ENCODE measurements around the gene FUNDC2.
"Not testable (repeated sequence)": the region's sequence is repeated elsewhere in the genome, so short reads cannot be mapped to it uniquely, and the experiment has no call there.

The FUNDC2 gene, protein sequence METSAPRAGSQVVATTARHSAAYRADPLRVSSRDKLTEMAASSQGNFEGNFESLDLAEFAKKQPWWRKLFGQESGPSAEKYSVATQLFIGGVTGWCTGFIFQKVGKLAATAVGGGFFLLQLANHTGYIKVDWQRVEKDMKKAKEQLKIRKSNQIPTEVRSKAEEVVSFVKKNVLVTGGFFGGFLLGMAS

DNA sequence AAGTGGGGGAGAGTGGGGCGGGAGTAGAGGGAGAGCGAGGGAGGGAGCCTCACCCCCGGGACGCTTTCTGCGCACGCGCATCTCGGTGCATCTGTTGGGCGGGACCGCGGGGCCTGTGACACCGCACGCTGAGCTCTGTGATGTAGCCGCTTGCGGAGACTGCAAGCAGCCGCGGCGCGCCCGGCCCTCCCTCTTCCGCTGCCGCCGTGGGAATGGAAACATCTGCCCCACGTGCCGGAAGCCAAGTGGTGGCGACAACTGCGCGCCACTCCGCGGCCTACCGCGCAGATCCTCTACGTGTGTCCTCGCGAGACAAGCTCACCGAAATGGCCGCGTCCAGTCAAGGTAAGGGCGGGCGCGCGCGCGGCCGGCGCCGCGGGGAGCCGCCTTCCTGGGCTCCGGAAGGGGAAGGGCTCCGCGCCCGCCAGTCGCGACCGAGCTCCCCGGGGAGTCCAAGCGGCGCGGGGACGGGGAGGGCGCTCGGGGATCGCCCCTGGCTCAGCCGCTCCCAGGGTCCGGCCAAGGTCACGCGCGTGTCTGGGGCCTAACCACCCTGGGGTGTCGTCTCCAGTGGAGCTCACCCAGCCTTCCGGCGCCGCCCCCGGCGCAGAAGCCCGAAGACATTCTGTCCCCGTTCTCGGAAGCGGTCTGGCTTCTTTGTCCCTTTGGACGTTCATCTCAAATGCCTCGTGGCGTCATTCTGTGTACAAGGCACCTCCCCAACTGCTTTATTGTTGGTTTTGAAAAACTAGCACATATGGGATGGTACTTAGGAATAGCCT is at the start of gene FUNDC2:
Gene FUNDC2, plus strand, starts transcription at position 118 of the 782 bp plus-strand sequence. Its CDS starts 95 bp downstream, at position 213.
- peak; percentile 97 for DNase-seq

DNA sequence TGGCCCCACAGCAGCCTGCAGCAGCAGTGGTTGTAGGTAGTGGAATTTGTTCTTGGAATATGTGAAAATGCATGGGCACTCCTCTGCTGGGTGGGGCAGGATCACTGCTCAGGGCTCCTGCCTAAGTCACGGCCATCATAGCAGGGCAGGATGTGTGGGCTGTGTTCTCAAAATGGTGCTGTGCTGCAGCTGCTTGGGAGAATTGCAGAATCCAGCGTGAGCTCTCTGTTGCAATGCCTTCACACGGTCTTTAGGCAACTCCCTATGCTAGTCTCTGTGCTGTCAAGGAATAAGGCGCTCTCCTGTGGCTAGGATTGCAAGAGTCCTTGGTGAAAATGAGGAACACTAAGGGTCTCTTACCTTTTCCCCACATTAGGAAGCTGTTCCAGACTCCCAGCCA is 47.0 kb upstream of the FUNDC2 start:
- no peak for DNase-seq

DNA sequence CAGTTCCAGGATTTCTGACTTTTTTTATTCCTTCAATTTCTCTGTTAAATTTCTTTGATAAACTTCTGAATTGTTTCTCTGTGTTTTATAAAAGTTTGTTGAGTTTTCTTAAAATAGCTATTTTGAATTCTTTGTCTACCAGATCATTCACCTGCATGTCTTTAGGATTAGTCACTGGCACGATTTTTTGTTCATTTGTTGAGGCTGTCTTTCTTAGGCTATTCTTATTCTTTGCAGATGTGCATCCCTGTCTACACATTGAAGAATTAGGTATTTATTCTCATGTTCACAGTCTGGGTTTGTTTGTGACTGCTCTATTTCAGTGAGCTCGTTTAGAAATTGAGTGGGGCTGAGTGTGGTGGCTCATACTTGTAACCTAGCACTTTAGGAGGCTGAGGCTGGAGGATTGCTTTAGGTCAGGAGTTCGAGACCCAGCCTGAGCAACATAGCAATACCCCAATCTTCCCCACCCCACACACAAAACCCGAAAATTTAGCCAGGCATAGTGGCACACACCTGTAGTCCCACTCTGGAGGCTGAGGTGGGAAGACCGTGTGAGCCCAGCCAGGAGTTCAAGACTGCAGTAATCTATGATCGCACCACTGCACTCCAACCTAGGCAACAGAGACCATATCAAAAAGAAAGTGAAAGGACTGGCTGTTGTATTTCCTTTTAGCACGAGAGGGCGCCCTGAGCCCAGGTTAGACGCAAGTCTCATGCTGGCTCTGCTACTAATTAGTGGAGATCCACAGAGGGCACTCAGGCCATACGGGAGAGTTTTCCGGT is 46.1 kb upstream of the FUNDC2 start:
- DNase-seq, result peak; percentile 80

DNA sequence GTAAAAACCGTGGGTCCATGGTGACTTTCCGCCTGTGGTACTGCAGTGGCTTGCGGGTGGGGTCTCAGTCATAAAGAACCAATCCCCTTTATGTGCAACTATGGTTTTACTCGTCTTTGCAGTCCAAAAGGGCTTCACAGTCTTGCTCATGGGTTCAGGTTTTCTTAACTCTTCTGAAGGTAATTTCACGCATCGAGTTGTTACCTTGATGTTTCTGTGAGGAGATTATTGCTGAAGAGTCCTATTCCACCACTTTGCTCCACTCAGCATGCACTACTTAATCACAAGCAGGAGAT is 45.6 kb upstream of the FUNDC2 start:
- DNase-seq, result no peak

DNA sequence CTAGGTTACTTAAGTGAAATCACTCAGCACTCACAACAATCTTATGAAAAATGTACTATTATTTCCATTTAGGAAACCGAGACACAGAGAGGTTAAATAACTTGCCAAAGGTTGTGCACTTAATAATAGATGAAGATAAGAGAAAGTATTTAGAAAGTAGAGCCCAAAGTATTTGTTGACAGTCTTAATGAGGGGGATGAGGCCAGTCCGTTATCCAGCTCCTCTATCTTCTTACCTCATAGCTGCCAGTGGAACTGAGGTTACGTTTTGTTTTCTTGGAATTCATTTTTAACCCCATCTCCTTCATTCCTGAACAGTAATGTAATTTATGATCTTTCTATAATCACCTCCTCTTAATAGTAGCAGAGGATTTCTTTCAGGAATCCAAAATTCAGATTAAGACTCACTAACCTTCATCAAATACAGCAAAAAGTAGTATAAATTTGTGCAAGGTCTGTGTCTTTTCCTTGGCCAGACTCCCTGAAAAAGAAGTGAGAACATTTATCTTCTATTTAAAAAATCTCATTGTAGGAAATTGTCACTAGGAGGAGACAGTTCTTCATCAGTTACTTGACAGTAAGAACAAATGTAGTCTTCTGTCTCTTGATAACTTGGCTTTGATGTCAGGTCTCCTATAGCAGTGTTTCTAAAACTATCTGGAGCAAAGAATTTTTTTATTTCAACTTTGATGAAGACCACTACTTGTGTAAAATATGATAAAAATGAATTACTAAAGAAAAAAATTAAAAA is 39.6 kb upstream of the FUNDC2 start:
- no peak for DNase-seq

DNA sequence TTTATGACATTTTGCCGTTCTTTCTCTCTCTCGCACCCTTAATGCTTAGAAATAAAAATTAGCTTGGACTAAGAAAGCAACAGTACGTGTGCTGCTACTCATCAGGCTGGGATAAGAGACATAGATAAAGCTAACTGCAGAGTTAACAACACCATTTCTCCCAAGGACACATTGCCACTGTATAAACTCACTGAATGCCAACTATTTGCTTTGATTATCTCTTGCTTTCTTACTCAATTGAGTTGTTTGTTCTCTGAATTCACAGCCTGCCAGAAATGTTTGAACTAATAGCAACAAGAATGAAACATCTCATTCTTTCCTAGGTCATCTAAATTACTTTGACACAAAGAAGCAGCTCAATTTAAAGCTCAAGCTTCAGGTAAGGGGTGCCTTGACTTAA is 38.7 kb upstream of the FUNDC2 start:
- no peak for DNase-seq

DNA sequence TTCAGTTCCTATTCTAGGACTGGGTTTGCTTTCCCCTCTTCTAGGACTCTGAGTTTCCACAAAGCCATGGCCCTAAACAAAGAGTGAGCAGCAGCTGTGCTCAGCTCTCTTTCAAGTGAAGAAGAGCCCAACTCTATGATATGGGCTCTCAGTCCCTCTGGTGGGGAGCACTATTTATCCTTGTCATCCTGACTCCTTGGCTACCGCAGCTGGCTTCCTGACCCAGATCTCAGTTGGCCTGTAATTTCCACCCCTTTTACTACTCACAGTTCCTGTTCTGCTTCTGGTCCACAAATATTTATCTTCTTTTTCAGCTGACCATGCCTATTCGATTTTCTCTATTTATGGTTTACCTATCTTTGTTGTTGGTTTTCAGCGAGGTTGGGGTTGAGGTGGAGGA is 37.9 kb upstream of the FUNDC2 start:
- DNase-seq, result no peak

DNA sequence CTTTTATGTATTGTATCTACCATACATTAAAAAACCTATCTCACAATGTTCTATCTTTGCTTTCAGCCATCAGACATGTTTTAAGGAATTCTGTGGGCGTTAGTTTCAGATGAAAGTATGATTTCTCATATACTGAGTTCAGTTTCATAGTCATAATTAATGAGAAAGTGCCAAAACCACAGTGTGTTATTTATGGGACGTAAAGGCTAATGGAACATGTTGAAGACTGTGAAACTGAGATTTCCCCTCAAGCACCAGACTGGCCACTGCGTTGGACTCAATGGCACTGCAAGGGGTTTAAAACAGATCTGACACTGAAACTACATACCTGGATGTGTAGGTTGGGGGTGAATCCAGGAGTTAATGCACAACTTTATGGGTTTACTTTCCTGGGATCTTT is 36.1 kb upstream of the FUNDC2 start:
- no peak for DNase-seq

DNA sequence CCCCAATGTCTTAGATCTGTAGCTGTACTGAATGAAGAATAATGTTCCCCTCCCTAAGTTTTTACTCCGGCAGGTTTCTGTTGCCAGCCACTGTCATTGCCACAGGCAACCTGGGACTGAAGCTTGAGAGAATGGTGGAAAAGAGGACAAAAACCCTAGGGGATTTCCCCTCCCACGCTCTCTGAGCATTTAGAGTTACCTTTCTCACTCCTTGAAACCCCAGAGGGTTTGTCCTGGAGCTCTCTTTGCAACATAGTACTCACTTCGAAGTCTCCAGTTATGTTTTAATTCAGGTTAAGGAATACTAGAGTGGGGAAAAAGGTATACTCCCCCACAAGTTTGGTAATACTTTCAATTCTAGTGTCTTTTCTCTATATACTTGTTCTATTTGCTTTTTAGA is 35.6 kb upstream of the FUNDC2 start:
- no peak for DNase-seq

DNA sequence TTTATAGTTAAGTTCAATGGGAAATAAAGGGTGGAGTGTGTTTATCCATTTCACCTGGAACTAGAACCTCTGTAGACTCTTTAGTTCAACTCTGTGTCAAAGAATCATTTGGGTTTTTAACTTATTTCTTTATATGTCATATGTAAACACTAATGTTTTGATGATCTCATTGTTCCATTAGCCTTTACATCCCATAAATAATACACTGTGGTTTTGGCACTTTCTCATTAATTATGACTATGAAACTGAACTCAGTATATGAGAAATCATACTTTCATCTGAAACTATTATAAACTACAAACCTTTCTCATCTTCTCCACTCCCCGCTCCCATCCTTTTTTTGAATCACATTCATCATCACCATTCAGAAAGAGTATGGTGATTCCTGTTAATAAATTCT is 35.2 kb upstream of the FUNDC2 start:
- no peak for DNase-seq

DNA sequence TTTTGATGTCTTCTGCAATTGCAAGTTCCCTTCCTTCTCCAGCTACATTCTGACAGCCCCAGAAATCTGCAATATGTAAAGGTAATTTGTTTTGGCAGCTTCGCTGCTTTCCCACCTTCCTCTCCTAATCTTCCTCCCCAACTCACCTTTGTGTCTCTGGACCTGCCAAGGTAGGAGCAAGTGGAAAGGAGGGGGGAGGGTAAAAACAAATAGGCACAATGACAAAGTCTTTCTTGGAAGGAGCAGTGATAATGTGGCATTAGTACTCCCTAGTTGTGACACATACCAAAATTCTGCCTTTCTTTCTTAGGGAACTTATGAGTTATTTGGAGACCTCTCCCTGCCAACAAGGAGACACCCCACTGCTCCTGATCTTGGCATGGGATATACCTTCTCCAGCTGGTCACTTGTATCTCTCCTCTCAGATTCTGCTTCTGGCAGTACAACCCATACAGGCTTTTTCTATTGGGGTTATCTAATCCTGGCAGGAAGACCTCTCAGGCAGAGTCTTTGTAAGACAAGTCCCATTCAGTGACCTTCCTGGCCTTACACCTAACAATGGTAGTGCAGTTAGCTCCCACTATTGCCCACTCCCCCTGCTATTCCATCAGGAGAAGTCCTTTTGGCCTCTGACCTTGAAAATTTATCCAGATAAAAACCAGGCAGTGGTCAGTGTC is 28.3 kb upstream of the FUNDC2 start:
- no peak for DNase-seq

DNA sequence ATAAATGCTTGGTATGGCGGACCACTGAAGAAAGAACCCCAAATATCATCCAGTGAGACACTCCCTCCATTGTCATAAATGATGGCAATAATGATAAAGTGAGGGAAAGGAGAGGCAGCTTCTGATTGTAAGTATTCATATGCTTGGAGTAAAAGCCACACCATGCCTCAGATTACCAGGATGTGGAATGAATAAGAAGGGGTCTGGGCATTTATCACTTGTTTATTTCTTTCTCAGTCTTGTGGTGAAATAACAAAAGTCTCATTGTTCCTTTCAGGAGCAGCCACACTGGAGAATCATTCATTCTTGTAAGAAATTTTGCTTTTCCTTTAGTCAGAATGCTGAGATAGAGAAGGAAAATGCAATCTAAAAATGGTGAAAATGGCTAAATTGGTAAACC is 25.8 kb upstream of the FUNDC2 start:
- DNase-seq, result no peak

DNA sequence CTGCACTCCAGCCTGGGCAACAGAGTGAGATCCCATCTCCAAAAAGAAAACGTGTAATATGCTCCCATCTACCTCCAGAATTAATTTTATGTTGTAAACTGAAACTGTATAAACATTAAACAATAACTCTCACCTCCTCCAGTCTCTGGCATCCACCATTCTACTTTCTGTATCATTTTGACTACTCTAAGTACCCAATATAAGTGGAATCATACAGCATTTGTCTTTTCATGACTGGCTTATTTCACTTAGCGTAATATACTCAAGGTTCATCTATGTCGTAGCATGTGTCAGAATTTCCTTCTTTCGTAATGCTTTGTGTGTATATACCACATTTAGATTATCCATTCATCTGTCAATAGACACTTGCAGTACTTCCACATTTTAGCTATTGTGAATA is 24.8 kb upstream of the FUNDC2 start:
- no peak for DNase-seq

DNA sequence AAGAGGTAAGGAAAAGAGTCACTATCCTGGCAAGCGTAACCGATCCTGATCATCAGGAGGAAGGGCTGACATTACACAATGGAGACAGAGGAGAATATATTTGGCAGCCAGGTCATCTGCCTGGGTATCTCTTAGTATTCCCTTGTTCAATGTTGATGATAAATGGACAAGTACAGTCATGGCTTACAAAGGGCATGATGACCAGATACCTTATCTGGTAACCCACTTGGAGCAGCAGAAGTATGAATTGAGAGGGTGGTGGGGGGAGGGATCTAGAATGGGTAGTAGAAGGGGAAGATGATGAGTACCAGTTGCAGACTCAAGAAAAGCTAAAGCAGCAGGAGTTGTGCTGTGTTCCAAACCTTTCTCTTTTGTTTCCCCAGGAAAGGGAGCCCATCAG is 21.5 kb upstream of the FUNDC2 start:
- no peak for DNase-seq

DNA sequence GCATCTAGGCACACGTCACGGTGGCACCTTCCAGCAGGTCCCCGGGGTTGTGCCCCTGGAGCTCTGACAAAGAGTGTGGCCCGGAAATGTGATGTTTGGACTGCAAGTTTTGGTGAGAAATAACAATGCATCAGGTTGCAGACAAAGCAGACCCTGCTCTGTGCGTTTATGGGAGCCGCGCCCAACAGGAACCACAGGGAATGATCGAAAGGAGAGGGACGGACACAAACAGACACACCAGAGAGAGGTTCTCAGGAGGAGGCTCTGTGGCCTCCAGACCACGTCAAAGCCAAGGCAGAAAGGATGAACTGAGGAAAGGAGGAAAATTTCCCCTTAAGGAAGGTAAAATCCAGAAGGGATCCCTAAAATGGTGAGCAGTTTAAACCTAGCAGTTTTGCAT is 20.3 kb upstream of the FUNDC2 start:
- DNase-seq, result not testable (repeated sequence)

DNA sequence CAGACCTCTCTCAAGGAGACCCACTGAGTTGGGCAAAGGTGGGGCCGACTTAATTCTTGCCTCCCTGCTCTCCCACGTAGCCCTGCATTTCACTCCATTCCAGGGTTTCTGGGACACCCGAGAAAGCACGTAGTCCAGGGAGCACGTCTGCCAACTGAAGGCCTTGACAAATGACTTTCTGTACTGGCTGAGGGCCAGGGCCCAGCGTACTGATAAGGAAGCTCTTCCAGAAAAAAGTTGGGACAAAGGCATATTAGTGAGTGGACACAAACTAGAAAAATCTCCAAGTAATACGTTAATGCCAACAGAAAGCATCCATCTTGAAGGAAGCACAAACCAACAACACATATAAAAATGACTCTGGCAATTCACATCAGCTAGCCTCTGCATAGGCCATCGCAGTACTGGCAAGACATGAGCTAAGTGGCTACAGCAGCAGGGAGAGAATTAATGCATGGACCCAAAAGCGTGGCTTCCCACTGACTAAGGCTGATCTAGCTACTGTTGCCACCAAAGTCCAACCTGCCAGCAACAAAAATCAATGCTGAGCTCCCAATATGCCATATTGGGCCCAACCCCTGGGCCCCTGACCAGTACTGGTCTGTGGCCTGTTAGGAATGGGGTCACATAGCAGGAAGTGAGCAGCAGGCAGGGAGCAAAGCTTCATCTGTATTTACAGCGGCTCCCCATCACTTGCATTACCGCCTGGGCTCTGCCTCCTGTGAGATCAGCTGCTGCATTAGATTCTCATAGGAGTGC is 19.6 kb upstream of the FUNDC2 start:
- DNase-seq, result not testable (repeated sequence)

DNA sequence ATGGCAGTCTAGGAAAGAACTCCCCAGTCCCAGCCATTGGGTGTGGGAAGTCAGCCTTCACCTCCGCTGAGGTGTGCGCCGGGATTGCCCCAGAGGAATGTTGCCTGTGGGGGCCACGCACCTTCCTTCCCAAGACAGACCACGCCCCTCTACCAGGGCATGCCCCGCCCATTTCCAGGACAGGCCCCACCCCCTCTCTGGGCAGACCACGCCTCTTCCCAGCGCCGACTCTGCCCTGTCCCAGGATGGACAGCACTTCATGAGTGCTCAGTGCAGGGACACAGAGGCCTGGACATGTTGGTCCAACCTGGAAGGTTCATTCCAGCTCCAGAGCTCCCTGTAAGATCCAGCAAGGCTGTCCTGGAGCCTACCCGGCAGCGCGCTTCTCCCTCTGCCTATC is 18.1 kb upstream of the FUNDC2 start:
- DNase-seq, result not testable (repeated sequence)

DNA sequence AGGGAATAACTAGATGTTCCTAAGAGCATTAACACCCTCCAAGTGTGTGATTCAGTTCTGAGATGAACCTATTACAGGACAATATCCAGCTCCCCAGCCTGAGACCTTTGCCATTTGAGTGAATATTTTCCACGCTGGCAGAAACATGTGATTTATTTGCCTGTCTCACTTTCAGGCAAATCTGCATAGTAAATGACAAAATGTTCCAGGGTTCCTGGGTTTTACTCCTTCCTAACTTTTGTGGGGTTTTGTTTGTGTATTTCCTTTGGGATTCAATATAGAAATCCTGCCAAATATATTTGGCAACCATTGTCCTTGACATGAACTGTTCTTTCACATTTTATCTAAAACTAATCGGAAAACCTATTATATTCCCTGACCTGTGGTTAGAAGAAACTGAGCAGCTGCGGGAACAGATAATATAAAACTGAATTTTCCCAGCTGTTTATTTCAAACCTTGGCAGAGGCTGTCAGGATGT is 16.6 kb upstream of the FUNDC2 start:
- DNase-seq, result no peak

DNA sequence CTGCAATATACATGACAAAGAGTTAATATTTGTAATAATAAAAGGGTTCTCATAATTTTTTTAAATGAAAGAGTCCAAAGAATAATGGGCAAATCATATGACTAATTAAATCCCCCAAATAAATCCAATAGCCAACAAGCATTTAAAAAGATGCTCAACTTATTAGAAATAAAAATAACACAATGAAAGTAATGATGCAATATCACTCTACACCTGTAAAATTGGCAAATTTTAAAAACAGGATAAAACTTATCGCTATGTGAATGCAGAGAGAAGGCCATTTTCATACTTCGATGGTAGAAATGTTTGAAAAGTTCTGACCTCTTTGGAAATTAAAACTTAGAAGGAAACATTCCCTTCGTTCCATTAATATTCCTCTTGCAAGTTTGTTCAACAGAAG is 6.1 kb upstream of the FUNDC2 start:
- no peak for DNase-seq

DNA sequence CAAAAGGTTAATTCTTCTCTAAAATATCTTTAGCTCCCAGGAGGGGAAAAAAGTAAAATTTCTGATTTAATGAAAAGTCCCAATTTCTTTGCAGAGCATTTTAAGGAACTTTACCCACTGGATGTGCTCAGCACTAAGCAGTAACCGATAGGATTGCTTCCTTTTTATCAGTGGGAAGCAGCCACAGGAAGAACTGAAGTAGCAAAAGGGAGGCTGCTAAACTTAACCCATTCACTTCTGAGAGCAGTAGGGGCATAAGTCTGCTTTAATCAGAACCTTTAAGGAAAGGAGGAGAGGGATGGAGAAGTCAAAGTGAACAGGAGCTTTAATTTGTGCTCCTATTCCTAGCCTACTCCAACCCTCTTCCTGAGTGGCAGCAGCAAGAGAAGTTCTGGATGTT is 4.1 kb upstream of the FUNDC2 start, which contains the start of gene F8:
Gene F8, minus strand, starts transcription at position 139 of the 400 bp plus-strand sequence. CDS start 171 bp downstream, outside the sequence.
- no peak for DNase-seq

DNA sequence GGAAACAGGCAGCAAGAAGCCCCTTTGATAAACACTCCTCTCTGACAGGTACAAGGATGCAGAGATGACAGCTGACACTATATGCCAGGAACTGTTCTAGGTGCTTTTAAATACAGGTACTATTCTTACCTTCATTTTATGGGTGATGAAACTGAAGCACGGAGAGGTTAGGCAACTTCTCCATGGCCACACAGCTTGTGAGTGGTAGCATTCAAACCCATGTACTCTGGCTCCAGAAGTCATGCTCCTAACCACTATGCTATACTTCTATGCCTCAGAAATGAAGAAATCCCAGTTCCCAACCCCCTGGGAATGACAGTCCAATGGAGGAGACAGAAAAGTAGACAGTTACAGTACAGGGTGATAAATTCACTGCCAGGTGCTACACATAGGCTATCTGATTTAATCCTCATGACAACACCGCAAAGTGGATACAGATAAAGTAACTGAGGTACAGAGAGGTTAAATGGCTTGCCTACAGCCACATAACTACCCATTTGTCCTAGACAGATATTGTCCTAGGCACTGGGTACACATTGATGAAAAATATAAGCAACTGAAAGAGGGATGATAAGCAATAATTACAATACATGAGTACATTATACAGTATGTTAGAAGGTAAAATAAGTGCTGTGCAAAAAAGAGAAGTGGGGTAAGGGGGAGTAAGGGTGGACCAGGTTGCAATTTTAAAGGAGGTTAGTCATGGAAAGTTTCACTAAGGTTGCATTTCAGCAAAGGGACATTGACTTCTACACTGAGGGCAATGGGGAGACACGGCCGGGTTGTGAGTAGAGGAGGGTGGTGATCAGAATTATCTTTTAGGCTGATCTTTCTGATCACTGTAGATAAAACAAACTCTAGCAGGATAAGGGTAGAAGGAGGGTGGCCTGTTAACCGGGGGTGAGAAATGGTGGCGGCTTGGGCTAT is 2.5 kb upstream of the FUNDC2 start:
- DNase-seq, result no peak

Measured in NCI-H526 treated with DMSO at 0.1 percent for 48 hours (cell line).